HepG2 (cell line): ENCODE results near the gene STC2. TPM values are rescaled to one million over a fixed set of nuclear protein-coding genes. Genes with fewer than 3 reads are reported as not detected.
A peak's percentile ranks its signal among the peaks of the same experiment; 100 is the strongest.

Experiments used
- ARNTL ChIP-seq: sonication (generic); formaldehyde crosslinking; IDR thresholded peaks from 2 replicates; pipeline ENCODE4 v1.4.0; 2020; ENCODE audit warnings: mild to moderate bottlenecking, missing genetic modification reagents
- ATF5 ChIP-seq: sonication (generic); formaldehyde crosslinking; IDR thresholded peaks from 2 replicates; pipeline ENCODE4 v1.4.0; 2020; ENCODE audit warnings: mild to moderate bottlenecking, low read depth, missing genetic modification reagents
- HDAC2 ChIP-seq: sonication (generic); formaldehyde crosslinking; IDR thresholded peaks from 2 replicates; pipeline ENCODE4 v1.4.0; 2020; ENCODE audit warnings: missing genetic modification reagents
- MAZ ChIP-seq, 2 experiments: sonication (generic) in 1 of 2; formaldehyde crosslinking in 1 of 2; IDR thresholded peaks; 2 replicates each; pipeline versions ENCODE4 v1.5.0 to v1.6.1; 2012 to 2020; ENCODE audit warnings: low read depth in 2 of 2, mild to moderate bottlenecking in 2 of 2, borderline replicate concordance in 1 of 2, improper control_type of control experiment in 1 of 2, low read length in 1 of 2, missing genetic modification reagents in 1 of 2, moderate library complexity in 1 of 2
- REST ChIP-seq, 2 experiments: IDR thresholded peaks; 2 replicates each; pipeline ENCODE4 v1.6.1; 2011 to 2012; ENCODE audit warnings: low read length in 2 of 2, borderline replicate concordance in 1 of 2, low read depth in 1 of 2, mild to moderate bottlenecking in 1 of 2, moderate library complexity in 1 of 2
- SOX6 ChIP-seq, 2 experiments: fragments of 450-650 bp in 1 of 2; sonication (generic) in 1 of 2; formaldehyde crosslinking in 1 of 2; IDR thresholded peaks; 2 replicates each; pipeline versions ENCODE4 v1.4.0 to v1.6.1; 2017 to 2020; ENCODE audit warnings: antibody characterized with exemption in 1 of 2, mild to moderate bottlenecking in 1 of 2, missing genetic modification reagents in 1 of 2
- SRSF4 ChIP-seq: fragments of 200-400 bp; formaldehyde crosslinking; IDR thresholded peaks from one replicate; pipeline ENCODE4 v1.6.1; 2018; ENCODE audit warnings: mild to moderate bottlenecking, low read depth, low read length, moderate library complexity; ENCODE audit not compliant: poor library complexity, severe bottlenecking
- TERF1 ChIP-seq: sonication (generic); formaldehyde crosslinking; IDR thresholded peaks from 2 replicates; pipeline ENCODE4 v1.8.0; 2022; ENCODE audit warnings: mild to moderate bottlenecking, missing genetic modification reagents, moderate library complexity
- ZBTB40 ChIP-seq, 2 experiments: fragments of 450-650 bp in 1 of 2; sonication (generic) in 1 of 2; formaldehyde crosslinking in 1 of 2; IDR thresholded peaks; 2 replicates each; pipeline versions ENCODE4 v1.6.1 to v1.8.0; 2016 to 2022; ENCODE audit warnings: antibody characterized with exemption in 1 of 2, mild to moderate bottlenecking in 1 of 2, missing genetic modification reagents in 1 of 2
- ZNF280B ChIP-seq: sonication (generic); formaldehyde crosslinking; IDR thresholded peaks from 2 replicates; pipeline ENCODE4 v1.5.0; 2020; ENCODE audit warnings: missing genetic modification reagents, mild to moderate bottlenecking, borderline replicate concordance
- polyA plus RNA-seq, 8 experiments: library from polyadenylated mRNA; depleted of rRNA in 3 of 8; stranded (reverse) in 7 of 8; unstranded in 1 of 8; fragments of >200 nt; fragmentation: Illumina TruSeq in 4 of 8; extraction: Trizol in 4 of 8; gene quantifications; 2 replicates each; pipeline versions ENCODE4 v1.2.1 to v1.2.3, GENCODE V29; 2011 to 2016; ENCODE audit warnings: low read depth in 4 of 8, missing spikeins in 1 of 8, mixed read lengths in 1 of 8; ENCODE audit not compliant: insufficient read depth in 1 of 8
- total RNA-seq, 5 experiments: library from RNA; depleted of rRNA; stranded (reverse); fragments of >200 nt; fragmentation: Illumina TruSeq; extraction: Trizol; gene quantifications; 2 replicates each; pipeline ENCODE4 v1.2.3, GENCODE V29; 2016; ENCODE audit warnings: low read depth in 1 of 5

The STC2 gene
- total and polyA plus RNA-seq, 2 of the 13 experiments (the other 11 are each of a cell fraction or from before 2014, with no cell fraction given) = 27.1 to 69.2 TPM

GRCh38 chr5:173299820-173300219 lies 28.4 kb downstream of the STC2 start (continued):
- TF ChIP-seq ZBTB40 (IDR thresholded peaks at IDR 0.05) (no peak), ZBTB40 (CRISPR knock-in tag; IDR thresholded peaks at IDR 0.05) (no peak), SOX6 (IDR thresholded peaks at IDR 0.05) (no peak), SOX6 (CRISPR knock-in tag; IDR thresholded peaks at IDR 0.05) (0 out of 2 replicates have a peak, but pooled peaks have one; percentile 12), ZNF280B (no peak), TERF1 (no peak), SRSF4 (no peak), MAZ (IDR thresholded peaks at IDR 0.05; ENCODE audit: borderline replicate concordance, low read depth, low read length) (no peak), MAZ (CRISPR knock-in tag; IDR thresholded peaks at IDR 0.05; ENCODE audit: low read depth) (no peak), ARNTL (CRISPR knock-in tag) (no peak), HDAC2 (peak; percentile 52; the same call in 1 of the 2 replicates), REST (IDR thresholded peaks at IDR 0.05; ENCODE audit: borderline replicate concordance in 1 of 2, low read depth in 1 of 2, low read length in 2 of 2) (no peak), ATF5 (CRISPR knock-in tag) (no peak)
